HG02885 (cell line): Measurements from ENCODE around the gene FHIT.
A peak's percentile ranks its signal among the peaks of the same experiment; 100 is the strongest.

ENCODE experiments used
- ATAC-seq: cut with Tn5 transposase; IDR thresholded peaks from one replicate; pipeline ENCODE4 v1.9.1; 2021; ENCODE audit warnings: mild to moderate bottlenecking; ENCODE audit not compliant: unreplicated experiment, poor library complexity

Gene FHIT

GRCh38 chr3:61132062-61132461 is 119.2 kb downstream of the FHIT start:
- peak; percentile 80 for ATAC-seq

- no peak for ATAC-seq
Measured at GRCh38 chr3:61118830-61119229, 132.4 kb downstream of the FHIT start.

GRCh38 chr3:61117045-61117898 is 134.0 kb downstream of the FHIT start:
- ATAC-seq: no peak

GRCh38 chr3:61114316-61114953 is 136.8 kb downstream of the FHIT start:
- no peak for ATAC-seq

- peak; percentile 66 for ATAC-seq
Measured at GRCh38 chr3:61111825-61112224, 139.4 kb downstream of the FHIT start.

- ATAC-seq: peak; percentile 71
Measured at GRCh38 chr3:61110576-61110975, 140.7 kb downstream of the FHIT start.

- no peak for ATAC-seq
Measured at GRCh38 chr3:61108247-61109019, 142.8 kb downstream of the FHIT start.

GRCh38 chr3:61094608-61095007 is 156.6 kb downstream of the FHIT start:
- ATAC-seq: no peak

- ATAC-seq: no peak
Measured at GRCh38 chr3:61093364-61093763, 157.9 kb downstream of the FHIT start.

GRCh38 chr3:61092870-61093269 is 158.4 kb downstream of the FHIT start:
- ATAC-seq: no peak

GRCh38 chr3:61090389-61091169 is 160.7 kb downstream of the FHIT start:
- ATAC-seq: no peak

- no peak for ATAC-seq
Measured at GRCh38 chr3:61087465-61087864, 163.8 kb downstream of the FHIT start.

GRCh38 chr3:61081554-61081953 is 169.7 kb downstream of the FHIT start:
- ATAC-seq: no peak

- no peak for ATAC-seq
Measured at GRCh38 chr3:61080737-61081445, 170.4 kb downstream of the FHIT start.

- ATAC-seq: no peak
Measured at GRCh38 chr3:61078048-61078752, 173.1 kb downstream of the FHIT start.

- no peak for ATAC-seq
Measured at GRCh38 chr3:61077551-61077950, 173.7 kb downstream of the FHIT start.

GRCh38 chr3:61074783-61075182 is 176.5 kb downstream of the FHIT start:
- ATAC-seq: no peak

GRCh38 chr3:61073566-61074165 is 177.6 kb downstream of the FHIT start:
- no peak for ATAC-seq

GRCh38 chr3:61068084-61068483 is 183.2 kb downstream of the FHIT start:
- no peak for ATAC-seq
